Stomach (tissue), 9 donors: ENCODE data around the gene MT2A. TPM values are rescaled to one million over a fixed set of nuclear protein-coding genes. Genes with fewer than 3 reads are reported as not detected.

ENCODE experiments used
- DNase-seq, 2 donors: peaks; one replicate each; pipeline versions ENCODE4 v3.0.0 to v3.0.0-alpha.2; 2013 to 2019
- H3K27ac ChIP-seq, 5 donors: fragments of 200-600 bp in 4 of 5; sonication (generic) in 4 of 5; one replicate each; pipeline ENCODE4 v1.5.1; 2013 to 2019; ENCODE audit warnings: mild to moderate bottlenecking in 1 of 5, moderate library complexity in 1 of 5
- H3K27me3 ChIP-seq, 3 donors: fragments of 200-600 bp; sonication (generic); one replicate each; pipeline ENCODE4 v1.5.1; 2017 to 2019; ENCODE audit warnings: mixed run types in 1 of 3
- H3K36me3 ChIP-seq, 4 donors: fragments of 200-600 bp; sonication (generic); 1 replicate in 3 of 4; 2 replicates in 1 of 4; pipeline ENCODE4 v1.5.1; 2016 to 2019
- H3K4me1 ChIP-seq, 4 donors: fragments of 200-600 bp; sonication (generic); one replicate each; pipeline ENCODE4 v1.5.1; 2016 to 2019
- H3K4me3 ChIP-seq, 4 donors: fragments of 200-600 bp; sonication (generic) in 3 of 4; one replicate each; pipeline ENCODE4 v1.5.1; 2016 to 2019; ENCODE audit warnings: mild to moderate bottlenecking in 1 of 4
- H3K9me3 ChIP-seq, 4 donors: fragments of 200-600 bp; sonication (generic); one replicate each; pipeline ENCODE4 v1.5.1; 2016 to 2019
- CTCF ChIP-seq, 7 experiments: fragments of 450-650 bp in 4 of 7; fragments of 200-600 bp in 3 of 7; sonication (generic) in 3 of 7; IDR thresholded peaks; one replicate each; pipeline ENCODE4 v1.5.1; 2016 to 2019; ENCODE audit warnings: antibody characterized with exemption in 7 of 7, control low read depth in 2 of 7, mild to moderate bottlenecking in 1 of 7
- EP300 ChIP-seq: sonication (generic); formaldehyde crosslinking; IDR thresholded peaks from one replicate; pipeline ENCODE4 v1.6.1; 2017; ENCODE audit warnings: antibody characterized with exemption
- POLR2A ChIP-seq, 4 donors: fragments of 450-650 bp; IDR thresholded peaks; one replicate each; pipeline ENCODE4 v1.6.1; 2016; ENCODE audit warnings: antibody characterized with exemption in 4 of 4, control low read depth in 2 of 4, mild to moderate bottlenecking in 1 of 4, moderate library complexity in 1 of 4
- POLR2AphosphoS5 ChIP-seq, 3 donors: sonication (generic); formaldehyde crosslinking; IDR thresholded peaks; one replicate each; pipeline ENCODE4 v1.6.1; 2016; ENCODE audit warnings: antibody characterized with exemption in 3 of 3
- WGBS, 5 donors: extraction: QIAGEN DNeasy Blood & Tissue Kit in 3 of 5; methylation state at CpG; one replicate each; pipeline versions ENCODE4 v1.1.5 to v1.1.7; 2013 to 2018; 5-methylcytosine and 5-hydroxymethylcytosine counted together
- intact Hi-C: fragments of 100-400 bp; cut with DNase I; formaldehyde crosslinking; loops from one replicate; pipeline ENCODE4 v1.15.1; 2023; ENCODE audit warnings: low total_unique reads
- polyA plus RNA-seq, 3 donors: library from polyadenylated mRNA; stranded (reverse); fragments of 200-250 nt; gene quantifications; one replicate each; pipeline ENCODE4 v1.2.3, GENCODE V29; 2013
- total RNA-seq, 5 donors: library from RNA; depleted of rRNA; stranded (reverse); fragments of >200 nt; gene quantifications; one replicate each; pipeline versions ENCODE4 v1.1.0 to v1.2.3, GENCODE V29; 2014 to 2016
- donor health status: healthy with polysubstance abuse.
- donor health status: Bipolar disorder and iron deficiency.
- donor health status: healthy.

Gene MT2A
- total and polyA plus RNA-seq, 8 donors: 38.8 to 1,839 (median 213) TPM

- H3K27me3 ChIP-seq: no peaks in the 10 kb centered on the region
- H3K4me3 ChIP-seq: peak overlapping the region in 3 of 4 donors; percentile 58 to 78 (median 65)
- WGBS, 5 donors: 11 to 47% (median 34%) methylated on average over 2 of the region's 2 CpGs
- H3K36me3 ChIP-seq: no peaks in the 10 kb centered on the region
- peak in 1 of 2 donors; percentile 41 for DNase-seq
- TF ChIP-seq POLR2A (IDR thresholded peaks at IDR 0.05) (no peak), EP300 (no peak), POLR2AphosphoS5 (IDR thresholded peaks at IDR 0.05) (no peak), CTCF (IDR thresholded peaks at IDR 0.05) (no peak)
- H3K9me3 ChIP-seq: no peaks in the 10 kb centered on the region
- H3K27ac ChIP-seq: peak overlapping the region; percentile 85 to 96 (median 92)
- peaks cover 35 to 69% (median 52%) of the 10 kb centered on the region in 4 donors for H3K4me1 ChIP-seq
- intact Hi-C loops: no loop called here
Observed at GRCh38 chr16:56610609-56611111, 2.3 kb downstream of the MT2A start.

- WGBS, 5 donors: 54 to 73% (median 59%) methylated on average over 2 of the region's 2 CpGs
- Histone ChIP-seq H3K4me3 (no peak overlapping the region), H3K4me1 (peaks cover 35 to 67% (median 50%) of the 10 kb centered on the region in 4 donors), H3K9me3 (no peaks in the 10 kb centered on the region), H3K27me3 (no peaks in the 10 kb centered on the region), H3K27ac (peak overlapping the region; percentile 66 to 96 (median 92)), H3K36me3 (no peaks in the 10 kb centered on the region)
- intact Hi-C loops: no loop called here
- TF ChIP-seq POLR2AphosphoS5 (IDR thresholded peaks at IDR 0.05): peak; percentile 5 to 58 (median 8)
- TF ChIP-seq POLR2A (IDR thresholded peaks at IDR 0.05): no peak
- TF ChIP-seq EP300: no peak
- TF ChIP-seq CTCF (IDR thresholded peaks at IDR 0.05): no peak
- peak; percentile 26 to 69 for DNase-seq
Observed at GRCh38 chr16:56611281-56611833, 3.0 kb downstream of the MT2A start.

- TF ChIP-seq EP300 (no peak), CTCF (IDR thresholded peaks at IDR 0.05) (no peak), POLR2A (IDR thresholded peaks at IDR 0.05) (no peak), POLR2AphosphoS5 (IDR thresholded peaks at IDR 0.05) (no peak)
- peaks cover 35 to 69% (median 49%) of the 10 kb centered on the region in 4 donors for H3K4me1 ChIP-seq
- no peak overlapping the region for H3K27ac ChIP-seq
- DNase-seq: no peak
- no peaks in the 10 kb centered on the region for H3K36me3 ChIP-seq
- H3K4me3 ChIP-seq: no peak overlapping the region
- intact Hi-C loops: no loop called here
- no peaks in the 10 kb centered on the region for H3K9me3 ChIP-seq
- peaks cover 0 to 17% (median 0%) of the 10 kb centered on the region in 3 donors for H3K27me3 ChIP-seq
Observed at GRCh38 chr16:56613706-56614105, 5.3 kb downstream of the MT2A start.

GRCh38 chr16:56614549-56614991 is 6.2 kb downstream of the MT2A start:
- no peaks in the 10 kb centered on the region for H3K36me3 ChIP-seq
- H3K4me1 ChIP-seq: peaks cover 30 to 60% (median 43%) of the 10 kb centered on the region in 4 donors
- DNase-seq: no peak
- H3K9me3 ChIP-seq: no peaks in the 10 kb centered on the region
- TF ChIP-seq EP300: no peak
- no peak for TF ChIP-seq POLR2A (IDR thresholded peaks at IDR 0.05)
- no peak for TF ChIP-seq CTCF (IDR thresholded peaks at IDR 0.05)
- TF ChIP-seq POLR2AphosphoS5 (IDR thresholded peaks at IDR 0.05): no peak
- peaks cover 0 to 17% (median 0%) of the 10 kb centered on the region in 3 donors for H3K27me3 ChIP-seq
- H3K27ac ChIP-seq: no peak overlapping the region
- H3K4me3 ChIP-seq: no peak overlapping the region
- intact Hi-C loops: no loop called here
